Measurements from ENCODE around the gene NAPEPLD. TPM values are rescaled to one million over a fixed set of nuclear protein-coding genes. Genes with fewer than 3 reads are reported as not detected.

Gene NAPEPLD
- total RNA-seq, 1 donor from 2014 or later, result 7.6 TPM

DNA sequence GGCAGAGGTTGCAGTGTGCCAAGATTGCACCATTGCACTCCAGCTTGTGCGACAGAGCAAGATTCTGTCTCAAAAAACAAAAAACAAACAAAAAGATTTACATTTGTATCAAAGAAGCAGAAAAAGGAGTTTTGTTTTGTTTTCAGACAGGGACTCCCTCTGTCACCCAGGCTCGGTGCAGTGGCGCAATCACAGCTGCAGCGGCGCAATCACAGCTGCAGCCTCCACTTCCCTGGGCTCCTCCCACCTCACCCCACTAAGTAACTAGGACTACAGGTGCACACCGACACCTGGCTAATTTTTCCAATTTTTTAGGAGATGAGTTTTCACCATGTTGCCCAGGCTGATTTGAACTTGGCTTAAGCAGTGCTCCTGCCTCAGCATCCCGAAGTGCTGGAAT is 72.1 kb downstream of the NAPEPLD start:
- no peak overlapping the region for H3K4me3 ChIP-seq (ENCODE audit: insufficient read depth, low read depth, low read length)
- no peaks in the 10 kb centered on the region for H3K9me3 ChIP-seq (ENCODE audit: insufficient read depth, low read depth, low read length)
- no peak for TF ChIP-seq EZH2 (IDR thresholded peaks at IDR 0.05; ENCODE audit: insufficient read depth, low read length)
- TF ChIP-seq, protein P1, sequence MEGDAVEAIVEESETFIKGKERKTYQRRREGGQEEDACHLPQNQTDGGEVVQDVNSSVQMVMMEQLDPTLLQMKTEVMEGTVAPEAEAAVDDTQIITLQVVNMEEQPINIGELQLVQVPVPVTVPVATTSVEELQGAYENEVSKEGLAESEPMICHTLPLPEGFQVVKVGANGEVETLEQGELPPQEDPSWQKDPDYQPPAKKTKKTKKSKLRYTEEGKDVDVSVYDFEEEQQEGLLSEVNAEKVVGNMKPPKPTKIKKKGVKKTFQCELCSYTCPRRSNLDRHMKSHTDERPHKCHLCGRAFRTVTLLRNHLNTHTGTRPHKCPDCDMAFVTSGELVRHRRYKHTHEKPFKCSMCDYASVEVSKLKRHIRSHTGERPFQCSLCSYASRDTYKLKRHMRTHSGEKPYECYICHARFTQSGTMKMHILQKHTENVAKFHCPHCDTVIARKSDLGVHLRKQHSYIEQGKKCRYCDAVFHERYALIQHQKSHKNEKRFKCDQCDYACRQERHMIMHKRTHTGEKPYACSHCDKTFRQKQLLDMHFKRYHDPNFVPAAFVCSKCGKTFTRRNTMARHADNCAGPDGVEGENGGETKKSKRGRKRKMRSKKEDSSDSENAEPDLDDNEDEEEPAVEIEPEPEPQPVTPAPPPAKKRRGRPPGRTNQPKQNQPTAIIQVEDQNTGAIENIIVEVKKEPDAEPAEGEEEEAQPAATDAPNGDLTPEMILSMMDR (IDR thresholded peaks at IDR 0.05; ENCODE audit: insufficient read depth, low read depth, low read length), result no peak
- no peak overlapping the region for H3K27ac Mint-ChIP-seq (ENCODE audit: unreplicated experiment)
- H3K36me3 Mint-ChIP-seq (ENCODE audit: low read depth, unreplicated experiment), result peaks cover 7% of the 10 kb centered on the region
- peaks cover 6% of the 10 kb centered on the region for H4K20me1 ChIP-seq (ENCODE audit: insufficient read depth, low read length)
- H3K36me3 ChIP-seq (ENCODE audit: insufficient read depth, low read length), result no peaks in the 10 kb centered on the region
- H3K27me3 Mint-ChIP-seq (ENCODE audit: low read depth, unreplicated experiment), result no peaks in the 10 kb centered on the region
- H3K9ac ChIP-seq (ENCODE audit: low read length), result no peak overlapping the region
- H3K79me2 ChIP-seq (ENCODE audit: insufficient read depth, low read length), result peaks cover 61% of the 10 kb centered on the region
- DNase-seq (ENCODE audit: low read depth), result no peak
- H3K4me2 ChIP-seq (ENCODE audit: low read length), result no peak overlapping the region
- peaks cover 9% of the 10 kb centered on the region for H3K4me1 ChIP-seq (ENCODE audit: insufficient read depth, low read length)
- H3K4me3 Mint-ChIP-seq (ENCODE audit: unreplicated experiment), result peak overlapping the region; percentile 20
- H2AFZ ChIP-seq (ENCODE audit: low read depth, low read length), result no peak overlapping the region
- no peak for FAIRE-seq
- no peaks in the 10 kb centered on the region for H3K27me3 ChIP-seq (ENCODE audit: insufficient read depth, low read length)
- H3K4me1 Mint-ChIP-seq (ENCODE audit: low read depth, unreplicated experiment), result peaks cover 3% of the 10 kb centered on the region
- H3K9me3 Mint-ChIP-seq (ENCODE audit: unreplicated experiment), result no peaks in the 10 kb centered on the region
- no peak overlapping the region for H3K27ac ChIP-seq (ENCODE audit: low read depth, low read length)

- H3K4me1 Mint-ChIP-seq (ENCODE audit: low read depth, unreplicated experiment), result peaks cover 3% of the 10 kb centered on the region
- peak overlapping the region; percentile 92 for H3K4me3 ChIP-seq (ENCODE audit: insufficient read depth, low read depth, low read length)
- H3K36me3 Mint-ChIP-seq (ENCODE audit: low read depth, unreplicated experiment), result peaks cover 7% of the 10 kb centered on the region
- peak overlapping the region; percentile 98 for H2AFZ ChIP-seq (ENCODE audit: low read depth, low read length)
- no peak for TF ChIP-seq EZH2 (IDR thresholded peaks at IDR 0.05; ENCODE audit: insufficient read depth, low read length)
- TF ChIP-seq, protein P1 (IDR thresholded peaks at IDR 0.05; ENCODE audit: insufficient read depth, low read depth, low read length), result no peak
- peaks cover 50% of the 10 kb centered on the region for H3K79me2 ChIP-seq (ENCODE audit: insufficient read depth, low read length)
- peak overlapping the region; percentile 91 for H3K4me2 ChIP-seq (ENCODE audit: low read length)
- H3K36me3 ChIP-seq (ENCODE audit: insufficient read depth, low read length), result no peaks in the 10 kb centered on the region
- no peaks in the 10 kb centered on the region for H3K9me3 Mint-ChIP-seq (ENCODE audit: unreplicated experiment)
- no peaks in the 10 kb centered on the region for H3K27me3 ChIP-seq (ENCODE audit: insufficient read depth, low read length)
- DNase-seq (ENCODE audit: low read depth), result peak; percentile 63
- peaks cover 6% of the 10 kb centered on the region for H4K20me1 ChIP-seq (ENCODE audit: insufficient read depth, low read length)
- peak overlapping the region; percentile 92 for H3K27ac Mint-ChIP-seq (ENCODE audit: unreplicated experiment)
- H3K9me3 ChIP-seq (ENCODE audit: insufficient read depth, low read depth, low read length), result no peaks in the 10 kb centered on the region
- no peaks in the 10 kb centered on the region for H3K27me3 Mint-ChIP-seq (ENCODE audit: low read depth, unreplicated experiment)
- H3K4me3 Mint-ChIP-seq (ENCODE audit: unreplicated experiment), result peak overlapping the region; percentile 98
- H3K9ac ChIP-seq (ENCODE audit: low read length), result peak overlapping the region; percentile 80
- no peak for FAIRE-seq
- peak overlapping the region; percentile 67 for H3K27ac ChIP-seq (ENCODE audit: low read depth, low read length)
- H3K4me1 ChIP-seq (ENCODE audit: insufficient read depth, low read length), result peaks cover 9% of the 10 kb centered on the region
Measured at GRCh38 chr7:103075337-103075918, 73.5 kb downstream of the NAPEPLD start.

Data from astrocyte (in vitro differentiated cells and primary cell).